ENCODE data around the gene STAT6.

The STAT6 gene

GRCh38 chr12:57152639-57153038 lies 41.5 kb upstream of the STAT6 start:
- H3K9ac ChIP-seq (ENCODE audit: low read length): no peak overlapping the region
- no peak overlapping the region for H3K4me3 ChIP-seq (ENCODE audit: low read length)
- H3K4me1 ChIP-seq (ENCODE audit: control insufficient read depth, insufficient read depth, low read length): peaks cover 43% of the 10 kb centered on the region
- no peaks in the 10 kb centered on the region for H3K9me3 ChIP-seq (ENCODE audit: control insufficient read depth, low read length)
- H3K36me3 ChIP-seq (ENCODE audit: control insufficient read depth, insufficient read depth, low read length): peaks cover 18% of the 10 kb centered on the region
- no peaks in the 10 kb centered on the region for H3K27me3 ChIP-seq (ENCODE audit: control insufficient read depth, insufficient read depth, low read length)

GRCh38 chr12:57151741-57152630 lies 40.8 kb upstream of the STAT6 start:
- Histone ChIP-seq H3K9ac (ENCODE audit: low read length) (no peak overlapping the region), H3K4me1 (ENCODE audit: control insufficient read depth, insufficient read depth, low read length) (peaks cover 49% of the 10 kb centered on the region), H3K27me3 (ENCODE audit: control insufficient read depth, insufficient read depth, low read length) (no peaks in the 10 kb centered on the region), H3K4me3 (ENCODE audit: low read length) (no peak overlapping the region), H3K9me3 (ENCODE audit: control insufficient read depth, low read length) (no peaks in the 10 kb centered on the region), H3K36me3 (ENCODE audit: control insufficient read depth, insufficient read depth, low read length) (peaks cover 18% of the 10 kb centered on the region)

- Histone ChIP-seq H3K9ac (ENCODE audit: low read length) (no peak overlapping the region), H3K4me3 (ENCODE audit: low read length) (no peak overlapping the region), H3K27me3 (ENCODE audit: control insufficient read depth, insufficient read depth, low read length) (no peaks in the 10 kb centered on the region), H3K36me3 (ENCODE audit: control insufficient read depth, insufficient read depth, low read length) (peaks cover 21% of the 10 kb centered on the region), H3K4me1 (ENCODE audit: control insufficient read depth, insufficient read depth, low read length) (peaks cover 64% of the 10 kb centered on the region), H3K9me3 (ENCODE audit: control insufficient read depth, low read length) (no peaks in the 10 kb centered on the region)
These were observed 39.3 kb upstream of the STAT6 start for GRCh38 chr12:57150400-57151000.

DNA sequence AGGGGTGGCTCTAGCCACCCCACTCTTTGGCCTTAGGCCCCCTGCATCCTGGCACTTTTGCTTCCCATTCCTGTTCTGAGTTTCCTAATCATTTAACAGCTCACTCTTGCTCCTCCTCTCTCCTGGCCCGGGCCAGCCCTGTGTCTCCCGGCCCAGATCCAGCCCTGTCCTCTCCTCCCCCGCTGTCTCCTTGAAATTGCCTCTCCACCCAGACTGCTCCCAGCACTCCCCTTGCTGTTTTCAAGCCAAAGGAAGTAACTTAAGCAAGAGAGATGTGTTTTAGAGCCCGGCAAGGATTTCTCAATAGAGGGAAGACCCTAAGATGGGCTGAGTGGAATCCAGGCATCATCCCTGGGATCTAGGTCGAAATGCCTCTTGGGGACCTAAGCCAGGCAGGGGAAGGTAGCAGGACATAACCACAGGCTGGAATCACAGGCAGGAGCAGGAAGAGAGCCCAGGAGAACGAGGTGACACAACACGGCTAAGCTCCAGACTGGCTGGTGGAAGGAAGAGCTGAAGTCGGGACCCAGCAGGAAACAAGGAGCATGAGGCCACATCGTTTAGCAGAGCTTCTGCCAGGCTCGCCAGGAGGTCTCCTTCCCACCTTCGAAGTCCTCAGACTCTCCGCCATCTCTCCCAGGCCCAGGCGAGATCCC lies 38.2 kb upstream of the STAT6 start:
- no peaks in the 10 kb centered on the region for H3K9me3 ChIP-seq (ENCODE audit: control insufficient read depth, low read length)
- no peak overlapping the region for H3K4me3 ChIP-seq (ENCODE audit: low read length)
- H3K27me3 ChIP-seq (ENCODE audit: control insufficient read depth, insufficient read depth, low read length): no peaks in the 10 kb centered on the region
- H3K9ac ChIP-seq (ENCODE audit: low read length): peak overlapping the region; percentile 62
- peaks cover 69% of the 10 kb centered on the region for H3K4me1 ChIP-seq (ENCODE audit: control insufficient read depth, insufficient read depth, low read length)
- H3K36me3 ChIP-seq (ENCODE audit: control insufficient read depth, insufficient read depth, low read length): peaks cover 16% of the 10 kb centered on the region

DNA sequence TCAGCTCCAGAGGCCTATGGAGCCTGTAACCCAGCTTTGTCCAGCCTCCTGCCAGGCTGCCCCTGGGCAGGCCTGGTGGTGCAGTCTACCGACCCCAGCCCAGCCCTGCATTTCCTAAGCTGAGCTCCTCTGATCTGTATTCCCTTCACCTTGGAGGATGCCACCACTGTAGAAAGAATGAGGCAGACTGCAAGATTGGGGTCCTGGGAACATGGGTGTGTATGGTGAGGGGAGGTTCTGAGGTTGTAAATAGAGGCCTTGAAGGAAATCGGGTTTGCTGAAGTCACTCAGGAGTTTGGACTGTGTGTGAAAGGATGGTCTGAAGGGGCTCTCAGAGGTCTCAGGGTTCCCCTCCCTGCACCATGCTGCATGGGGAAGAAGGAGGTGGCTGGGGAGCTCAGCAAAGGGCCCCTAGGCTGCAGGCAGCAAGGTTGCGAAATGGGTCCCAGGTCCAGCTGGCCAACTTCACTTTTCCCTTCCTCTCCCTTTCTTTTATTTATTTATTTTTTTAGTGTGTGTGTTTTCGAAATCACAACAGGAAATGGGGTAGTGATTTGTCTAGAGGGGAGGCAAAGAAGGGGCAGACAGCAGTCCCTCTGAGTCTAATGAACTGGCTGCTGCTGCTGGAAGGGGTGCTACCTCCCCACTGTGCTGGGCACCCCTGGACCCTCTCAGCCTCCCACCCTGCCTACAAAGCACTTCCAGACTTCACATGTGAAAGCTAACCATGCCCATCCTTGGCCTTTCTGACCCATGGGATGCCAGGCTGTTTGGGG lies 37.5 kb upstream of the STAT6 start:
- Histone ChIP-seq H3K4me3 (ENCODE audit: low read length) (no peak overlapping the region), H3K27me3 (ENCODE audit: control insufficient read depth, insufficient read depth, low read length) (no peaks in the 10 kb centered on the region), H3K36me3 (ENCODE audit: control insufficient read depth, insufficient read depth, low read length) (peaks cover 10% of the 10 kb centered on the region), H3K9ac (ENCODE audit: low read length) (peak overlapping the region; percentile 62), H3K4me1 (ENCODE audit: control insufficient read depth, insufficient read depth, low read length) (peaks cover 69% of the 10 kb centered on the region), H3K9me3 (ENCODE audit: control insufficient read depth, low read length) (no peaks in the 10 kb centered on the region)

DNA sequence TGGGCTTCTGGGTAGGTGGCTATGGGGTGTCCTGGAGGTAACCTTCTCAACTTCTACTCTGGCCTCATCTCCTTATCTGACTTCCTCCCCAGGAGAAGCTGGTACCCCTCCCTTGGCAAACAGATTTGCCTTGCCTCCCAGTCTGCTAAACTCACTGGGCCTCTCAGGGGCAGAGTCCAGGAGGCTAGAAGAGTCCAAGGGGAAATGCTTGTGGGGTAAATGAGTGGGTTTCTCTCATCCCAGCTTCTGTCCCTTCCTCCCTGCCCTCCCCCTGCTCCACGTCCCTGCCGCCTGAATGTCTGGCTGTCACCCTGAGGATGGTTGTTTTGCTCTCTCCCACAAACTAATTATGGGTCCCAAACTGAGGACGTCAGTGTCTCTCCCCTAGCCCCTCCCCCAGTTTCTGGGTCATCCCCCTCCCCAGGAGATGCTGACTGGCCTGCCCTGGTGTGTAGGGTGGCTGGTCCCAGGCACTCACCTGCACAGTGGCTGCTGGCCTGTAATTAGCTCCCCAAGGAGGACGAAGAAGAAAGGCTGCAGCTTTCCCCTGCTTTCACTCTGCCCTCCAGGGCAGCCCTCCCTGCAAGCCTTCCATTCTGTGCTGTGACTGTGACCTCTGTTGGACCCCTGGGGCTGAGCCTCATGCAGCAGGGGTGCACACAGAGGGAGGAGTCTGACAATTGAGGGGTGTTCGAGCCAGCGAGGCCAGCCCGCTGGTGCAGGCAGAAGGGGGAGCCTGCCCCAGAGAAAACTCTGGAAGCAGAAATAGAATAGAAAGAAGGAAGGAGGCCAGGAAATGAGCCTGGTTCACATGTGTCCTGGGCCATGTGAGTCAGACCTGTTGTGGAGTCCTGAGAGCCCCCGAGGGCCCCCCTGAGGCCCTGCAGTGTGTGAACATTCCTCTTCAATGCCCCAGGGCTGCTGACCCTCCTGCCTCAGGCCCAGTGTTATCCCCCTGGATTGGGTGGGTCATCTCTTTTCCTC lies 36.1 kb upstream of the STAT6 start, which contains the start of gene LRP1-AS:
TSS of gene LRP1-AS (minus strand) at position 659 of the 984 bp plus-strand sequence.
- Histone ChIP-seq H3K27me3 (ENCODE audit: control insufficient read depth, insufficient read depth, low read length) (no peaks in the 10 kb centered on the region), H3K9ac (ENCODE audit: low read length) (peak within 1 kb of the TSS; percentile 62), H3K9me3 (ENCODE audit: control insufficient read depth, low read length) (no peaks in the 10 kb centered on the region), H3K4me3 (ENCODE audit: low read length) (peak within 1 kb of the TSS; percentile 21), H3K4me1 (ENCODE audit: control insufficient read depth, insufficient read depth, low read length) (peaks cover 63% of the 10 kb centered on the region), H3K36me3 (ENCODE audit: control insufficient read depth, insufficient read depth, low read length) (peaks cover 16% of the 10 kb centered on the region)

GRCh38 chr12:57146092-57146491 lies 34.9 kb upstream of the STAT6 start:
- H3K9me3 ChIP-seq (ENCODE audit: control insufficient read depth, low read length): no peaks in the 10 kb centered on the region
- H3K27me3 ChIP-seq (ENCODE audit: control insufficient read depth, insufficient read depth, low read length): no peaks in the 10 kb centered on the region
- H3K4me1 ChIP-seq (ENCODE audit: control insufficient read depth, insufficient read depth, low read length): peaks cover 58% of the 10 kb centered on the region
- H3K9ac ChIP-seq (ENCODE audit: low read length): peak overlapping the region; percentile 59
- no peak overlapping the region for H3K4me3 ChIP-seq (ENCODE audit: low read length)
- peaks cover 16% of the 10 kb centered on the region for H3K36me3 ChIP-seq (ENCODE audit: control insufficient read depth, insufficient read depth, low read length)

- peaks cover 55% of the 10 kb centered on the region for H3K4me1 ChIP-seq (ENCODE audit: control insufficient read depth, insufficient read depth, low read length)
- H3K36me3 ChIP-seq (ENCODE audit: control insufficient read depth, insufficient read depth, low read length): peaks cover 16% of the 10 kb centered on the region
- no peak overlapping the region for H3K9ac ChIP-seq (ENCODE audit: low read length)
- H3K4me3 ChIP-seq (ENCODE audit: low read length): no peak overlapping the region
- no peaks in the 10 kb centered on the region for H3K9me3 ChIP-seq (ENCODE audit: control insufficient read depth, low read length)
- no peaks in the 10 kb centered on the region for H3K27me3 ChIP-seq (ENCODE audit: control insufficient read depth, insufficient read depth, low read length)
These were observed 34.4 kb upstream of the STAT6 start for GRCh38 chr12:57145460-57146059.

GRCh38 chr12:57143454-57143853 lies 32.3 kb upstream of the STAT6 start:
- H3K4me1 ChIP-seq (ENCODE audit: control insufficient read depth, insufficient read depth, low read length): peaks cover 47% of the 10 kb centered on the region
- peaks cover 20% of the 10 kb centered on the region for H3K36me3 ChIP-seq (ENCODE audit: control insufficient read depth, insufficient read depth, low read length)
- no peak overlapping the region for H3K4me3 ChIP-seq (ENCODE audit: low read length)
- no peaks in the 10 kb centered on the region for H3K9me3 ChIP-seq (ENCODE audit: control insufficient read depth, low read length)
- no peaks in the 10 kb centered on the region for H3K27me3 ChIP-seq (ENCODE audit: control insufficient read depth, insufficient read depth, low read length)
- no peak overlapping the region for H3K9ac ChIP-seq (ENCODE audit: low read length)

- Histone ChIP-seq H3K9me3 (ENCODE audit: control insufficient read depth, low read length) (no peaks in the 10 kb centered on the region), H3K9ac (ENCODE audit: low read length) (no peak overlapping the region), H3K4me3 (ENCODE audit: low read length) (no peak overlapping the region), H3K4me1 (ENCODE audit: control insufficient read depth, insufficient read depth, low read length) (peaks cover 47% of the 10 kb centered on the region), H3K36me3 (ENCODE audit: control insufficient read depth, insufficient read depth, low read length) (peaks cover 20% of the 10 kb centered on the region), H3K27me3 (ENCODE audit: control insufficient read depth, insufficient read depth, low read length) (no peaks in the 10 kb centered on the region)
These were observed 31.6 kb upstream of the STAT6 start for GRCh38 chr12:57142727-57143126.
